Fibroblast of peridontal ligament (primary cell): Measurements from ENCODE around the gene ABLIM2.

ENCODE experiments used
- DNase-seq: peaks from one replicate; pipeline ENCODE4 v3.0.0-alpha.2; 2010; ENCODE audit errors: extremely low read depth

Gene ABLIM2

GRCh38 chr4:8070736-8071718 lies 87.6 kb downstream of the ABLIM2 start:
- no peak for DNase-seq

GRCh38 chr4:8069102-8069752 lies 89.4 kb downstream of the ABLIM2 start:
- DNase-seq: no peak

- DNase-seq: no peak
Measured at GRCh38 chr4:8067945-8068896, 90.4 kb downstream of the ABLIM2 start.

GRCh38 chr4:8067274-8067936 lies 91.2 kb downstream of the ABLIM2 start:
- DNase-seq: no peak

GRCh38 chr4:8066336-8066931 lies 92.2 kb downstream of the ABLIM2 start:
- no peak for DNase-seq

- no peak for DNase-seq
Measured at GRCh38 chr4:8063974-8064563, 94.5 kb downstream of the ABLIM2 start.

- DNase-seq: no peak
Measured at GRCh38 chr4:8061573-8061972, 97.0 kb downstream of the ABLIM2 start.

- DNase-seq: no peak
Measured at GRCh38 chr4:8061145-8061544, 97.5 kb downstream of the ABLIM2 start.

GRCh38 chr4:8060632-8061031 lies 98.0 kb downstream of the ABLIM2 start:
- no peak for DNase-seq

- DNase-seq: no peak
Measured at GRCh38 chr4:8058031-8058479, 100.6 kb downstream of the ABLIM2 start.

- no peak for DNase-seq
Measured at GRCh38 chr4:8055206-8055605, 103.4 kb downstream of the ABLIM2 start.

GRCh38 chr4:8053688-8054449 lies 104.7 kb downstream of the ABLIM2 start:
- no peak for DNase-seq

GRCh38 chr4:8052160-8052691 lies 106.4 kb downstream of the ABLIM2 start:
- DNase-seq: no peak

GRCh38 chr4:8051644-8052043 lies 107.0 kb downstream of the ABLIM2 start:
- DNase-seq: no peak

- peak; percentile 33 for DNase-seq
Measured at GRCh38 chr4:8050555-8051206, 107.9 kb downstream of the ABLIM2 start.

- no peak for DNase-seq
Measured at GRCh38 chr4:8050180-8050554, 108.4 kb downstream of the ABLIM2 start.

GRCh38 chr4:8048856-8049676 lies 109.5 kb downstream of the ABLIM2 start:
- no peak for DNase-seq
